Measurements from ENCODE around the gene FBLN2.

The FBLN2 gene

DNA sequence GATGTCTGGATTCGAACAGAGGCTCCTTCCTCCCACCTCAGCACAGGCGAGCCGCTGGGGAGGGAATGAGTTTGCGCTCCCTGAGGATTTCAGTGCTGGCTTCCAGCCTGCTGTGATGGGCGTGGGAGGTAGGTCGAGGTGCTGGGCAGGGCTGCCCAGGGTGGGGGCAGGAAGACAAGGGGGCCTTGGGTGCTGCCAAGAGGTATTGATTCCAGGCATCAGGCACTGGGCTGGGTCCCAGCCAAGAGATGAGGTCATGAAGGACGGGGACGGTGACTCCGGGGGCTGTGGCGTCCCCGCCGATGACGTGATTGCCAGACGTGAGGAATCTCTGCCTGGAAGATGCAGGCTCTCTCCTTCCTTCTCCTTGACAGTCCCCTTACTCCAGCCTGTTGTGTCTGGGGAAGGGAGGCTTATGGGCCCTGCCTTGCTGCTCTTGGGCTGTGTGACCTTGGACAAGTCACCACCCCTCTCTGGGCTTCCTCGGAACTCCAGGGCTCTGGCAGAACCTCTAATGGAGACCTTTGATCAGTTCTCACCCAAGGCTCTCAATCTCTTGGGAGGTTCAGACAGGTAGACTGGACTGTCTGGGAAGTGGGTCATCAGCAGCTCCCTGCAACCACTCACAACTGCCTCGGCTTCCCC, 116.8 kb downstream of the FBLN2 start:
- Histone ChIP-seq H3K4me1 (ENCODE audit: control insufficient read depth in 1 of 2, insufficient read depth in 1 of 2, low read depth in 1 of 2, low read length in 1 of 2) (no peaks in the 10 kb centered on the region), H3K9me3 (no peaks in the 10 kb centered on the region), H3K27me3 (no peaks in the 10 kb centered on the region), H3K27ac (no peak overlapping the region), H3K4me3 (ENCODE audit: low read depth in 1 of 2, low read length in 1 of 2) (no peak overlapping the region), H3K36me3 (no peaks in the 10 kb centered on the region)
- TF ChIP-seq, protein P1, sequence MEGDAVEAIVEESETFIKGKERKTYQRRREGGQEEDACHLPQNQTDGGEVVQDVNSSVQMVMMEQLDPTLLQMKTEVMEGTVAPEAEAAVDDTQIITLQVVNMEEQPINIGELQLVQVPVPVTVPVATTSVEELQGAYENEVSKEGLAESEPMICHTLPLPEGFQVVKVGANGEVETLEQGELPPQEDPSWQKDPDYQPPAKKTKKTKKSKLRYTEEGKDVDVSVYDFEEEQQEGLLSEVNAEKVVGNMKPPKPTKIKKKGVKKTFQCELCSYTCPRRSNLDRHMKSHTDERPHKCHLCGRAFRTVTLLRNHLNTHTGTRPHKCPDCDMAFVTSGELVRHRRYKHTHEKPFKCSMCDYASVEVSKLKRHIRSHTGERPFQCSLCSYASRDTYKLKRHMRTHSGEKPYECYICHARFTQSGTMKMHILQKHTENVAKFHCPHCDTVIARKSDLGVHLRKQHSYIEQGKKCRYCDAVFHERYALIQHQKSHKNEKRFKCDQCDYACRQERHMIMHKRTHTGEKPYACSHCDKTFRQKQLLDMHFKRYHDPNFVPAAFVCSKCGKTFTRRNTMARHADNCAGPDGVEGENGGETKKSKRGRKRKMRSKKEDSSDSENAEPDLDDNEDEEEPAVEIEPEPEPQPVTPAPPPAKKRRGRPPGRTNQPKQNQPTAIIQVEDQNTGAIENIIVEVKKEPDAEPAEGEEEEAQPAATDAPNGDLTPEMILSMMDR (IDR thresholded peaks at IDR 0.05), result no peak

GRCh38 chr3:13666227-13666619, 117.3 kb downstream of the FBLN2 start:
- Histone ChIP-seq H3K27me3 (no peaks in the 10 kb centered on the region), H3K36me3 (no peaks in the 10 kb centered on the region), H3K4me1 (ENCODE audit: control insufficient read depth in 1 of 2, insufficient read depth in 1 of 2, low read depth in 1 of 2, low read length in 1 of 2) (no peaks in the 10 kb centered on the region), H3K9me3 (no peaks in the 10 kb centered on the region), H3K4me3 (ENCODE audit: low read depth in 1 of 2, low read length in 1 of 2) (no peak overlapping the region), H3K27ac (no peak overlapping the region)
- TF ChIP-seq, protein P1 (IDR thresholded peaks at IDR 0.05), result no peak

DNA sequence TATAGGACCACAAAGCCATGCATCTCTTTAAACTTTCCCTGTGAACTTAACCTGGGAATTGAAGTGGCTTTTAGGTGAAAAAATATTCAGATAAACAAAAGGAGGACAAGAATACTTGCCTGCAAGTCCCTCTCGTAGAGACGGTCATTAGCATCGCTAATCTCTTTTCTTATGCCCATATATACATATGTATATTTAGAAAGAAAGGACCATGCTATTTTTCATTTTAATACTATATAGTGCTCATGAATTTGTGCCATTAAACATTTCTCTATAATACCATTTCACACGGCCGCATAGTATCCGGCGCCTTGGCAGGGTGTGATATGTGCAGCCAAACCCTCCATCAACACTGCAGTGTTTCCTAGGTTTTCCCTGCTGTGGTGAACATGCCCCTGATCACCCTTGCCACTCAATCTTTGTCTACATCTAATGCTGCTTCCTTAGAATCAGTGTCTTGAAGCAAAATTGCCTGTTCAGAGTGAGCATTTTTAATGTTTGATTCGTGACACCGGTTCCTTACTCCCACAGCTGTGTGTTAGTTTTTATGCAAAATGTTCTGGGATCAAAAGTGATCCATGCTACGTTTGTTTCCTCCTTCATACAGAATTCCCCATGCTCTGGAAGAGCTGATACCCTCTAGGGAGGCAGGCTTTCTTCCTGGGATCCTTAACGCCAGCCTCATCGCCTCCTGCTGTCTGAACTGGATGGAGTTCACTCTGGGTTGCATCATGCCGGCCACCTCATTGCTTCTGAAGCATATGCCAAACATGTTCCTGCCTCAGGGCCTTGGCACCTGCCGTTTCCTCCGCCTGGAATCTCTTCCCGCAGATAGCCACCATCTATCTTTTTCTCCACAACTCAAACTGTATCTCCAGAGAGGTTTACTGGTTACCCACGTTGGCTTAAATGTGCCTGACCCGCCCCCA, 118.1 kb downstream of the FBLN2 start:
- Histone ChIP-seq H3K4me3 (ENCODE audit: low read depth in 1 of 2, low read length in 1 of 2) (no peak overlapping the region), H3K4me1 (ENCODE audit: control insufficient read depth in 1 of 2, insufficient read depth in 1 of 2, low read depth in 1 of 2, low read length in 1 of 2) (no peaks in the 10 kb centered on the region), H3K9me3 (no peaks in the 10 kb centered on the region), H3K36me3 (no peaks in the 10 kb centered on the region), H3K27me3 (no peaks in the 10 kb centered on the region), H3K27ac (no peak overlapping the region)
- TF ChIP-seq, protein P1 (IDR thresholded peaks at IDR 0.05), result no peak

- Histone ChIP-seq H3K4me3 (ENCODE audit: low read depth in 1 of 2, low read length in 1 of 2) (no peak overlapping the region), H3K27me3 (peaks cover 5% of the 10 kb centered on the region), H3K36me3 (no peaks in the 10 kb centered on the region), H3K4me1 (ENCODE audit: control insufficient read depth in 1 of 2, insufficient read depth in 1 of 2, low read depth in 1 of 2, low read length in 1 of 2) (no peaks in the 10 kb centered on the region), H3K27ac (no peak overlapping the region), H3K9me3 (no peaks in the 10 kb centered on the region)
- TF ChIP-seq, protein P1 (IDR thresholded peaks at IDR 0.05), result no peak
Observed at GRCh38 chr3:13668136-13668535, 119.2 kb downstream of the FBLN2 start.

DNA sequence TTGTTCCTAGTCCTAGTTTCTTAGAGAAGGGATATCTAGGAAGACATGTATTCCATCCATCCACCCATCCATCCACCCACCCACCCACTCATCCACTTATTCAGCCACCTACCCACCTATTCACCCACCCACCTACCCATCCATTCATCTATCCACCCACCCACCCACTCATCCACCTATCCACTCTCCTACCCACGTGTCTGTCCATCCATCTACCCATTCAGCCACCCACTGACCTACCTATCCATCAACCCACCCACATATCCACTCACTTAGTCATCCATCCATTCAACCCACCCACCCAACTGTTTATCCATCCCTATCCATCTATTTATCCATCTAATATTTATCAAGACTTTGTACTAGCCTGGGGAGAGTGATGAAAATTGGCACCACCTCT, 120.5 kb downstream of the FBLN2 start:
- Histone ChIP-seq H3K9me3 (no peaks in the 10 kb centered on the region), H3K27me3 (peaks cover 6% of the 10 kb centered on the region), H3K4me1 (ENCODE audit: control insufficient read depth in 1 of 2, insufficient read depth in 1 of 2, low read depth in 1 of 2, low read length in 1 of 2) (no peaks in the 10 kb centered on the region), H3K4me3 (ENCODE audit: low read depth in 1 of 2, low read length in 1 of 2) (no peak overlapping the region), H3K27ac (no peak overlapping the region), H3K36me3 (no peaks in the 10 kb centered on the region)
- TF ChIP-seq, protein P1 (IDR thresholded peaks at IDR 0.05), result no peak

Data from neutrophil (primary cell).